Nucleus accumbens (tissue), 56 donors: ENCODE results near the gene C17orf67.

Source experiments
- DNase-seq, 56 donors: peaks; one replicate each; lab custom pipeline; 2025; lab: John Stamatoyannopoulos, UW

C17orf67 gene

GRCh38 chr17:56833809-56834379 lies at the start of gene C17orf67, which contains the start of gene DGKE:
TSS of gene C17orf67 (minus strand) at chr17:56833920. CDS start at chr17:56815810, 18,110 bp downstream.
TSS of gene DGKE (plus strand) at chr17:56834151. CDS start at chr17:56834796, 645 bp downstream.
- DNase-seq: peak in 55 of 56 donors; percentile 56 to 98 (median 94)

- no peak for DNase-seq
Observed at GRCh38 chr17:56881685-56882295, 48.1 kb upstream of the C17orf67 start.

- no peak for DNase-seq
Observed at GRCh38 chr17:56880571-56880970, 46.9 kb upstream of the C17orf67 start.

GRCh38 chr17:56880133-56880532 lies 46.4 kb upstream of the C17orf67 start:
- DNase-seq: no peak

GRCh38 chr17:56879280-56879679 lies 45.6 kb upstream of the C17orf67 start:
- DNase-seq: no peak

GRCh38 chr17:56876766-56877179 lies 43.1 kb upstream of the C17orf67 start:
- no peak for DNase-seq

- no peak for DNase-seq
Observed at GRCh38 chr17:56870081-56870651, 36.4 kb upstream of the C17orf67 start.

- DNase-seq: no peak
Observed at GRCh38 chr17:56868716-56869115, 35.0 kb upstream of the C17orf67 start.

GRCh38 chr17:56867948-56868376 lies 34.2 kb upstream of the C17orf67 start:
- DNase-seq: no peak

- no peak for DNase-seq
Observed at GRCh38 chr17:56866496-56866895, 32.8 kb upstream of the C17orf67 start.

GRCh38 chr17:56866076-56866475 lies 32.4 kb upstream of the C17orf67 start:
- DNase-seq: no peak

GRCh38 chr17:56863974-56864373 lies 30.3 kb upstream of the C17orf67 start:
- no peak for DNase-seq

GRCh38 chr17:56861899-56862298 lies 28.2 kb upstream of the C17orf67 start:
- no peak for DNase-seq

- no peak for DNase-seq
Observed at GRCh38 chr17:56851008-56851407, 17.3 kb upstream of the C17orf67 start.

GRCh38 chr17:56850591-56850990 lies 16.9 kb upstream of the C17orf67 start:
- no peak for DNase-seq

GRCh38 chr17:56849131-56849530 lies 15.4 kb upstream of the C17orf67 start:
- DNase-seq: no peak

GRCh38 chr17:56847106-56847505 lies 13.4 kb upstream of the C17orf67 start:
- DNase-seq: no peak

- no peak for DNase-seq
Observed at GRCh38 chr17:56845934-56846333, 12.2 kb upstream of the C17orf67 start.

- DNase-seq: no peak
Observed at GRCh38 chr17:56842577-56842976, 8.9 kb upstream of the C17orf67 start.

- no peak for DNase-seq
Observed at GRCh38 chr17:56838687-56839086, 5.0 kb upstream of the C17orf67 start.

- peak in 1 of 56 donors; percentile 27 for DNase-seq
Observed at GRCh38 chr17:56835264-56835585, 1.5 kb upstream of the C17orf67 start.
